HG02763 (cell line): Measurements from ENCODE around the gene MAP2K2.
"Not testable (repeated sequence)": the region's sequence is repeated elsewhere in the genome, so short reads cannot be mapped to it uniquely, and the experiment has no call there.

ENCODE experiments used
- ATAC-seq: cut with Tn5 transposase; IDR thresholded peaks from one replicate; pipeline ENCODE4 v1.9.1; 2021; ENCODE audit warnings: mild to moderate bottlenecking, moderate library complexity; ENCODE audit not compliant: unreplicated experiment

The MAP2K2 gene

DNA sequence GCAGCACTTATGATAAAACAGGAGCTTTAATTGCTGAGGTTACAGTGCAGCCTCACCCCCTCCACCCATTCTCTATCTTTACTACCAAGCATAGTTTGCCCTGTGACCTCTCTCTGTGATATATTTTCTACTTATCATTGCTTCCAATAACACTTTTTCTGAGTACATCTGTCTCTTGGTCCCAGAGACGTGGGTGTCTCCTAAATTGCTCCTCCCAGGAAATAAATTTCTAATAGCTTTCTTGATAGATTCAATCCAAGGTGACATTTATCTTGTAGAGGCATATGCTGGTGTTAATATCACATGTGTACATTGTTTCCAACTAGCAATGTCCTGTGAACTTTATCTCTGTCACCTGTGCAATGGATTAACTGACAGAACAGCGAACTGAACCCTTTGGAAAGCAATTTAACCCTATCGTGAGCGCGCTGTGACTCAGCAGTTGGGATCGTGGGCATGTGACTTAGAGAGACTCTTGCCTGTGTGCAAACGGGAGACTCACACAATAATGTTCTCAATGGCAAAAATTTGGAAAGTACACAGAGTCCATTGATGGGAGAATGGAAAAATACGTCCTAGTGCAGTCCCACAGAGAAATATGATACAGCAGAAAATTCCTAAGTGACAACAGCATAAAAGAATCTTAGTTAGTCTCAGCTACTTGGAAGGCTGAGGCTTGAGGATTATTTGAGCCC, 7.0 kb upstream of the MAP2K2 start:
- ATAC-seq, result no peak

DNA sequence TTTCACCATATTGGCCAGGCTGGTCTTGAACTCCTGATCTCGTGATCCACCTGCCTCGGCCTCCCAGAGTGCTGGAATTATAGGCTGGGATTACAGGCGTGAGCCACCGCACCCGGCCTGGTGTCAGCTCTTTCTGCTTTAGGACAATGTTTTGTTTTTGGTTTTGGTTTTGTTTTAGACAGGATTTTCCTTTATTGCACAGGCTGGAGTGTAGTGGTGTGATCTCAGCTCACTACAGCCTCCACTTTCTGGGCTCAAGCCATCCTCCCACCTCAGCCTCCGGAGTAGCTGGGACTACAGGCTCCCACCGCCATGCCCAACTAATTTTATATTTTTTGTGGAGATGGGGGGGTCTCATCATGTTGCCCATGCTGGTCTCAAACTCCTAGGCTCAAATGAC, 5.1 kb upstream of the MAP2K2 start:
- ATAC-seq, result not testable (repeated sequence)

DNA sequence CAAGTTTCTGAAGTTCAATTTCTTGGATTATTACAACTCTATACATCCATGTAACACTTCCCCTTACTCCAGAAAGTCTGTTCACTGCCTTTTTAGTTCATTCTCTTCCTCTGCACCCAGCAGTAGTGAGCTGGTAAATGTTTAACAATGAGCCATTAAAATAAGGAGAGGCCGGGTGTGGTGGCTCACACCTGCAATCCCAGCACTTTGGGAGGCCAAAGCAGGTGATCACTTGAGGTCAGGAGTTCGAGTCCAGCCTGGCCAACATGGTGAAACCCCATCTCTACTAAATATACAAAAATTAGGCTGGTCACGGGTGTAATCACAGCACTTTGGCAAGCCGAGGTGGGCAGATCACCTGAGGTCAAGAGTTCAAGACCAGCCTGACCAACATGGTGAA, 3.4 kb upstream of the MAP2K2 start:
- ATAC-seq, result not testable (repeated sequence)

DNA sequence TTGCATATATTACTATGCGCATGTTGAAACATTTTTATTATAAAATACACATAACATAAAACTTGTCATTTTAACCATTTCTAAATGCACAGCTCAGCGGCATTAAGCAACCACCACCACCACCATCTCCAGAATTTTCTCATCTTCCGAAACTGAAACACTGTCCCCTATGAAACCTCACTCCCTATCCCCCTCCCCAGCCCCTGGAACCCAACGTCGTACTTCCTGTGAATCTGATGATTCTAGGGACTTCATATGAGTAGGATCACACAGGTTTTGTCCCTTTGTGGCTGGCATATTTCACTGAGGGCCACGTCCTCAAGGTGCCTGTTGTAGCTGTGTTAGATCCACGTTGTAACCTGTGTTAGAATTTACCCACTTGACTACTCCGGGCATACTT, 716 bp upstream of the MAP2K2 start:
- no peak for ATAC-seq

DNA sequence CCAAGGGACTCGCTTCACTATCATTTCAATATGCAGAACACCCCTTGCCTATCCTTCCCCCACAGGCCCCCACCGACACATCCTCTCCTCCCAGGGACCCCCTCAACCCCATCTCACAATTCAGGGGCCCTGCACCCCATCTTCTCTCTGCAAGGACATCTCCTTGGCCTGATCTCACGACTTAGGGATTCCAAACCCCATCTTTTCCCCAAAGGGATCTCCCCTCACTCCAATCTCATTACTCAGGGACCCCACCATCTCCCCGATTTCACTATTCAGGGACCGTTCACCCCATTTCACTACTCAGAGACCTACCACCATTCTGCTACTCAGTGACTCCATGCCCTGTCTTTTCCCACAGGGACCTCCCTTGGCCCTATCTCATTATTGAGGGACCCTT, 1.4 kb downstream of the MAP2K2 start:
- ATAC-seq, result no peak

DNA sequence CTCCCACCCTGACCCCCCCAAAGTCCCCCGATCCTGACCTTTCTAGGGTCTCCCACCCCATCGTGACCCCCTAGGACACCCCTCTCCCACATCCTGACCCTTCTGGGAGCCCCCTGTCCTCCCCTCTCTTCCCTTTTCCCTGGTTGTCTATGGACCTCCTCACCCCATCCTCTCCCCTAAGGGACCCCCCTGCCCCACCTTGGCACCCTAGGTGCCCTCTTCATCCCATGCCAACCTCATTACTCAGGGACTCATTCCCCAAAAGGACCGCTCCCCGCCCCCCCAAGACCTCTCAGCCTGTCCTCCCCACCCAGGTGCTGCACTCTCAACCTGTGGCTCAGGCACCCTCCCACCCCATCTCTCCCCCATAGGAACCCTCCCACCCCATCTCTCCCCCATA, 2.1 kb downstream of the MAP2K2 start:
- ATAC-seq, result no peak

DNA sequence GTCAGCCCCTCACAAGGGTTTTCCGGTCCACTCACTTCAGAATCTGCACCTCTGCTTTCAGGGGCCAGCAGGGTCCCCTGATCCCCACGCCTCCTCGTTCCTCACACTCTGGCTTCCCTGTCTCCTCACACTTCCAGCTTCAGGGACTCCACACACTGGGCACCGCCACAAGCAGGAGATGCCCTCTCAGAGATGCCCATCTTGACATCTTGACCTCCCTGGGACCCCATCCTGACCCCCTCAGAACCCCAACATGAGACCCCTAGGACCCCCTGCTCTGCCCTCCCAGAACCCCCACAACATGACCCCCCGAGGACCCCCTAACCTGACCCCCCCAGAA, 2.7 kb downstream of the MAP2K2 start:
- ATAC-seq, result no peak

DNA sequence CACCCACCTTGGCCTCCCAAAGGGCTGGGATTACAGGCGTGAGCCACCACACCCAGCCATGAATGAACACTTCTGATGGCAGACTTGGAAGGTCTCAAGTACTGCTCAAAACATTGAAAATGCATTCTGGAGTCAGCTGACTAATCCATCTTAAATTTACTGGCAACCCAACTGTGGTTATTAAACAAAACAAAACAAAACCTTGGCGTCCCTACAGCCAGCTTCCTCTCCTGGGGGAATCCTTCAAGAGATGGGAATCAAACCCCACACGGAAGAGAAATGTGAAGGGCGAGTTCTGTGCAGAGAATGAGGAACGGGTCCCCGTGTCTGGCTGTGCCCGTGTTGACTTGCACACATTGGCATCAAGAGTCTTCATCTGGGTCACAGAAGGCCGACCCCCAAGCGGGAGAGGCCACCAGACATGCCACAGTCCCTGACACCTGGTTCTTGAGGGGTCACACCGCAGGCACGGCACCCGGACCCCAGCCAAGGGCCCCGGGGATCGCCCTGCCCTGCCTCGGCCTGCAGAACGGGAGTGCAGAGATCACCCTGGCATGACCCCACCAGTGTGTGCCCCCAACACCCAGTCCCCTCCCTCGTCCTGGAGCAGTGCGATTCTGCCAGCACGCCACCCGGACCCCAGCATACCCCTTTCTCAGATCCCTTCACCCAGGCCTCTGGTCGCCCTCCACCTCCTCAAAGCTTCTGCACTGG, 3.2 kb downstream of the MAP2K2 start:
- ATAC-seq, result no peak

DNA sequence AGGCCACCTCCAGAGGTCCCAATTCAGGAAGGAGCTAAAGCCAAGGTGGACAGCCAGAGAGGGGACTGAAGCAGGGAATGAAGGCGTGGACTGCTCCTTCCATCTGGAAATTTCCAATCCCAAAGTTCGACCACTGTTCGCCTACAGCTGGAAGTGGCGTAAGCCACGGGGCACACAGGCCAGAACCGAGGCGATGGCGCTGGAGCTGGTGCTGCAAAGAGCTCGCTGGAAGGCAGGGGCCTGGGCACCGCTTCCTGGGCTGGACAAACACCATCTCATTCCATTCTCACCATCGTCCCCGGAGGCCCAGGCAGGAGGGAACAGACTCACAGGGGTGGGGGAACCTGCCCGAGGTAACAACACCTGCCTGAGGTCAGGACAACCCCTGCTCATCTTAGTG, 4.2 kb downstream of the MAP2K2 start:
- ATAC-seq, result no peak

DNA sequence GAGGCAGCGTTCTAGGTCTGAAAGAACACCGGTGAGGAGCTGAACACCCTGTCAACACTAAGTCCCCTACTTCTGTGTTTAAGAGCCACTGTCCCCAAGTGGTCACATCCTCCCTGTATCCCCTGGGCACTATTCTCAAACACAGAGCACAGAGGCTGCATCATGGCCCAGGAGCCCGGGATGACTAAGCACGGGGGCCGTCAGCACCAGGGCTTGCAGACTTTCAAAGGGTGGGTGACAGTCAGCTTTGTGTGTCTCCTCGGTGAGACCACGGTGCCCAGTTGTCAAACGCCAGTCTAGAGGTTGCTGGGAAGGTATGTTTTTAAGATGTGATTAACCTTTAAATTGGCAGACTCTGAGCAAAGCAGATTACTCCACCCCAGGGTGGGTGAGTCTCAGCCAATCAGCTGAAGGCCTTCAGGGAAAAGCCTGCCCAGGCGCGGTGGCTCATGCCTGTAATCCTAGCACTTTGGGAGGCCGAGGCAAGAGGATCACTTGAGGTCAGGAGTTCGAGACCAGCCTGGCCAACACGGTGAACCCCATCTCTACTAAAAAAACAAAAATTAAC, 8.0 kb downstream of the MAP2K2 start:
- peak; percentile 19 for ATAC-seq

DNA sequence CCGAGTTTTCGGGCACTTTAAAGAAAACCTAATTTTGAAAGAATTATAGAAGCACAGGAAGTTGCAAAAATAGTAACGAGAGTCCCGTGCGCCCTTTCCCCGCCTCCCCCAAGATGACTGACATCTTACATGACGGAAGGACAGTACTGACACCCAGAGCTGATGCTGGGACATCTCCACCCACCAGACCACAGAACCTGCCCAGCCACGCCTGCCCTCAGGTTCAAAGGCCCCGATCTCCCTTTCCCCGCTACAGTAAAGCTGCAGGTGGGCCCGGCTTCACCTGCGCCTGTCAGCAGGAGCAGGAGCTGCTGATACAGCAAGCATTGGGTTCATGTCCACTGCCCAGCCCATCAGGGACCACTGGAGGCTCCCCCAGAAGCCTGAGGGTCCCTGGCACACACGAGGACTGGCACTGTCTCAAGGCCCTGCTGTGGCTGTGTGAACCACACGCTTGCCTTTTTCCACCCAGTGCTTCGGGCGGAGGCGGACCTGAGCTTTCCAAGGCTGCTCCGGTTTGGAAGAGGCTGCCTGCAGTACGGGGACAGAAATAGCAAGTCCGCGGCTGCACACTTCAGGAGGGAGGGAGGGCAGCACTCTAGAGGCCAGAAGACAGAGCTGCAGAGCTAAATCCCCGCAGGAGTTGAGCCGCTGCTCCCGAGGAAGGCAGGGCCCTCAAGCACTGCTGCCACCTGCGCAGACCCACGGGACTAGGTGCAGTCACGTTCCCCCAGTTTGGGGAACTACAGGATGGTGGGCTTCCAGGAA, 8.7 kb downstream of the MAP2K2 start:
- peak; percentile 65 for ATAC-seq

DNA sequence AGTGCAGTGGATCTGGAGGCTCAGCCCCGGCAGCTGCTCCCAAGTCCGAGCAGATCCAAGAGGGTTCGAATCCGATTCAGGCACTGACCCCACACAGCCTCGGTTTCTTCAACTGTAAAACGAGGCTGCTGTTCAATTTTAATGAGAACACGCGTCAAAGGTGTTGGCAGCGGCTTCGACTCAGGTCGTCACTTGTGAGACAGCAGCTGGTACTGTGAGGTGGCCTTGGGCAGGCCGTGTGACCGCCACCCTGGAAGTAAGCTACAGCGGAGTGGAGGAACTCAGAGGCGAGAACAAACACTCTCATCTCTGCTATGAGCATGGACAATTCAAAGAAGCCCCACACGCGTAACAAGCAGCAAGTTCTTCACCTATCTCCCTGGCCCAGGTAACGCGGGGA, 9.7 kb downstream of the MAP2K2 start:
- no peak for ATAC-seq

DNA sequence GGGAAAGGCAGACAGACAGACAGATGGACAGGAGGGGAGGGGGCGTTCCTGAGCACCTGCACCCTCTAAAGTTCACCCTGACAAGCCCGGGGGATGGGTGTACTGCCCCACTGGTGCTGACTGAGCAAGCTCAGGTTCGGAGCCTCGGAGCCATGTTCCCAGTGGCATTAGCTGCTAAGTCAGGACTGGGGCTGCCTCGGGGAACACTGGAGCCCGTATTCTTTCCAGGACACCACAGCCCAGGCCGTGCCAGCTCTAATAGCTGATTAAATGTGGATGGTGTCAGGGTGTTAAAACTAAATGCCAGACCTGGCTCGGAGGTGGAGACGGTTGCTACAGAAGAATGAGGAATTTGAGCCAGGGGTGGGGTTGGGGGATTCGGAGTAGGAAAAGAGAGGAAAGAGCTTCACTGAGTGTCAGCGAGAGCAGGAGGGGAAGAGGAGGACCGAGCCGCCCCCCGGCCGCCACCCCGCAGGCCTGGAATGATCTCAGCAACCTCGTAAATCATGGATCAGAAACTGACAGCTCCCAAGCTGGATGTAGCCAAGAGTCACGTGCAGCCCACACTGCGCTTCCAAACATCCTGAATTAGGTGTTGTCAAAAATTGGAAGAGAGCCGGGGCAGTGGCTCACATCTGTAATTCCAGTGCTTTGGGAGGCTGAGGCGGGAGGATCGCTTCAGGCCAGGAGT, 10.4 kb downstream of the MAP2K2 start:
- no peak for ATAC-seq

DNA sequence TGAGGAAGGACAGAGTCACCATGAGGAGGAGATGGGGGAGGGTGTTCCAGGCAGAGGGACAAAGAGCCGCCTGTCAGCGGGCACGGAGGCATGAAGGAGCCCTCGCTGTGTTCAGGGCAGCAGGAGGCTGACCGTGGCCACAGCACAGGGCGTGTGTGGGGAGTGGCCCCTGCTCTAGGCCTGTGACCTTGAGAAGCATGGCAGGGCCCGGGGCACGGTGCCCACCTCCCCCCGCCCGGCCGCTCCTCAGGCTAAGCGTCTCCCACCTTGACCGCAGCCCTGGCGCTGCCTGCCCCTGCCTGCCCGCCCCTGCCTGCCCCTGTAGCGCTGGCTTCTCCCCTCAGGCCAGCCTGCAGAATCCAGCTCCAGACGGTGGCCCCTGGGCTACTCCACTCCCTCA, 11.6 kb downstream of the MAP2K2 start:
- no peak for ATAC-seq

DNA sequence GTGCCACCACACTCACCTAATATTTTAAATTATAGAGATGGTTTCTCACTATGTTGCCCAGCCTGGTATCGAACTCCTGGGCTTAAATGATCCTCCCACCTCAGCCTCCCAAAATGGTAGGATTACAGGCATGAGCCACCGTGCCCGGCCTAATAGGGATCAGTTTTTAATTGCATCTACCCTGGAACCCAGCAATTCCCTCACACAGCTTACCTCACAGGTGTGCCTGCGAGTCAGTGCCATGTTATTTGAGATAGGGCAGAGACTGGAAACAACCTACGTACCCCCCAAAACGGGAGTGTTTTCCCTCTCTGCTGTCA, 14.3 kb downstream of the MAP2K2 start:
- ATAC-seq, result no peak

DNA sequence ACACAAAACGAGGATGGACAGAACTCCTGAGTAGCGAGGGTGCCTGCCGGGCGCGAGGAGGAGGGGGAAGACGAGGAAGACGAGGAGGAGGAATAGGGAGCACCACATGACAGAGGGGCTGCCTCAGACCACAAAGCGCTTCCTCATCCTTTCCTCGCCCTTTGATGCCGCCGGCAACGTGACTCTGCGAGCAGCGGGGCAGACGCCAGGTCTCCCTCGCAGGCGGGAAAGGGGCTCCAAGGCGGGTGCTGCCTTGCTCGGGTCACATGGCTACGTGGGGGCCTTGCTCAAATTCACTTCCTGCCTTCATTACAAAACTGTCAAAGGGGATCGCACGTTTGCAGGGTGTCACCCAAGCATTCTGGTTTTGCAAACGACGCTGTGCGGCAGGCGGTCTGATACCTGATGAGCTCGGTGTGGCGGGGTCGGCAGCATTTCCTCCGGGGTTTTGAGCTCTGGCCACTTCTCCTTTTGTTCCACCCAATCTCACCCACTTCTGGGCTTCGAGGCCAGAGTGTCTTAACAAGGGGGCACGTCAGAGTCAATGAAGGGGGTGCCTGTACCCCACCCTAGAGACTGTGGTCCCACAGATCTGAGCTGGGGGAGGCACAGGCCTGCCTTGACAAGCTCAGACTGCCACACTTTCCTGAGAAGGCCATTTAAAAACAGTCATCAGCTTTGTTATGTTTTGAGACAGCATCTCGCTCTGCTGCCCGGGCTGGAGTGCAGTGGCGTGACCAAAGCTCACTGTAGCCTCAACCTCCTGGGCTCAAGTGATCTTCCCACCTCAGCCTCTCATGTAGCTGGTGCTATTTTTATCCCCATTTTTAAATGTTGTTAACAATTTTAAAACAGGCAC, 14.9 kb downstream of the MAP2K2 start:
- peak; percentile 45 for ATAC-seq

DNA sequence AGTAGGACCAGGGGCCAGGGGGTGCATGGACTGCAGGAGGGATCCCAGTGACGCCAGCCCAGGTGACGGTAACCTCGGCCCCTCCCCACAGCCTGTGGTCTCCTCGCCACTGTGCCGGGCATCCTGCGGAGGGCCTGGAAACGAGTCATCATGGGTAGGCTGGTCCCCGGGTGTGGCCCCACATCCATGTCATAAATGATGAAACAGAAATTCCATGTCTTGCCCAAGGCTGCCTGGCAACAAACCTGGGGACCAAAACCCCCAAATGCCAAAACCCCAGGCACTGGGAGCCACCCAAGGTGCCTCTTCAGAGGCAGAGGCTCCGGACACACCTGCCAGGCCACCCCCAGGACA, 20.9 kb downstream of the MAP2K2 start:
- no peak for ATAC-seq

DNA sequence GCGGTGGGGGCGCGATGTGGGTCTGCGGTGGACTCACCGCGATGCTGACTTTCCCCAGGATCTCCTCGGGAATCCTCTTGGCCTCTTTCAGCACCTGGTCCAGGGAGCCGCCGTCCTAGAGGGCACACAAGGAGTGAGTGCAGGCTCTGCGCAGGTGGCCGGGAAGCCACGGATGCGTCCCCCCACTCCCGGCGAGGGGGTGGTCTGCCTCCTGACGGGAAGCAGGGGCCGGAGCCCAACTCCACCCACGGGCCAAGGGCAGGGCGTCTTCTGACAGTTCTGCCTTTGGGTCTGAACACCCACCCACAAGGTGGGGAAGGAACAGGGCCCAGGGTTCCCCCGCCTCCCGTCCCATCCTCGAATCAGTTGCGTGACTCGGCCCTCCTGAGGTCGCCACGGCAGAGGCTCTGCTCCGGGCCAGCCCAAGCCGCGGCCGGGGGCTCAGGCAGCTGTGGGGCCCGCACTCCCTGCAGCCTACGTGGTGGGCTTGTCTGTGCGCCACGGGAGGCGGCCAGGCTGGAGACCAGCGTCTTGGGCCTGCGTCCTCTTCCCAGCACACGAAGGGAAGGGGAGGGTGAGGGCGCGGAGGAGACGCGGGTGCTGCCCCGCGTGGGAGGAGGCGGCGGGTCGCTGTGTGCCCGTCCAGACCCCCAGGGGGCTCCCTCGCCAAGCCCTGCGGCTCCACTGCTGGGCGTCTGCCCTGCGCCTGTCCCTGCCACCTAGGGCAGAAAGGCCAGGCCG, 21.4 kb downstream of the MAP2K2 start:
- ATAC-seq, result no peak

DNA sequence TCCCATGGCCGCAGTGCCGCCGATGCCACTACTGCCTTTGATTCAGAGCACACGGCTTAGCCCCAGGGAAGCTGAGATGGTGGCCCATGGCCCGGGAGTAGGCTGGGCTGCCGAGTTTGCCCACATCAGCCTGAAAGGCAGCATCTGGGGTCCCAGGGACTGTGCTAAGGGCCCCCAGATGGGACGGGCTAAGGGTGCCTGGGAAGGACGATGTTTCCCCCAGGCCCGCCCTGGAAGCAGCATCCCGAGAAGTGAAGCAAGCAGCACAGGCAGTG, 22.5 kb downstream of the MAP2K2 start:
- ATAC-seq, result no peak
